Progenitor cell of endocrine pancreas (in vitro differentiated cells): ENCODE results near the gene PPP3R1. TPM values are rescaled to one million over a fixed set of nuclear protein-coding genes. Genes with fewer than 3 reads are reported as not detected.

Experiments
- DNase-seq: peaks from one replicate; pipeline ENCODE4 v3.0.0; 2021; ENCODE audit warnings: low spot score; ENCODE audit not compliant: unreplicated experiment
- H3K27ac Mint-ChIP-seq: 2 replicates; pipeline ENCODE4 v1.8.0; 2021; ENCODE audit warnings: mild to moderate bottlenecking, moderate library complexity, mixed read lengths
- H3K27me3 Mint-ChIP-seq: 2 replicates; pipeline ENCODE4 v1.8.0; 2021; ENCODE audit warnings: mixed read lengths
- H3K36me3 Mint-ChIP-seq: 2 replicates; pipeline ENCODE4 v1.8.0; 2022; ENCODE audit warnings: mixed read lengths; ENCODE audit not compliant: insufficient read depth
- H3K4me1 Mint-ChIP-seq: 2 replicates; pipeline ENCODE4 v1.8.0; 2021; ENCODE audit warnings: low read depth, mixed read lengths
- H3K4me3 Mint-ChIP-seq: 2 replicates; pipeline ENCODE4 v1.8.0; 2021; ENCODE audit warnings: low read depth, mild to moderate bottlenecking, moderate library complexity, mixed read lengths
- H3K9me3 Mint-ChIP-seq: 2 replicates; pipeline ENCODE4 v1.8.0; 2021; ENCODE audit warnings: low read depth, mixed read lengths
- CTCF ChIP-seq: fragments of 200-600 bp; sonication (generic); IDR thresholded peaks from one replicate; pipeline ENCODE4 v1.5.0; 2021; ENCODE audit warnings: antibody characterized with exemption, mild to moderate bottlenecking; ENCODE audit not compliant: unreplicated experiment
- total RNA-seq: library from RNA; stranded (reverse); gene quantifications from 2 replicates; pipeline ENCODE4 v1.2.1, GENCODE V29; 2021

PPP3R1 gene
- total RNA-seq, 1 donor from 2014 or later: 48.5 TPM

GRCh38 chr2:68226794-68227193, 25.5 kb downstream of the PPP3R1 start:
- H3K27ac Mint-ChIP-seq: no peak overlapping the region
- no peaks in the 10 kb centered on the region for H3K36me3 Mint-ChIP-seq
- H3K9me3 Mint-ChIP-seq: no peaks in the 10 kb centered on the region
- H3K4me3 Mint-ChIP-seq: no peak overlapping the region
- no peak for TF ChIP-seq CTCF
- H3K27me3 Mint-ChIP-seq: no peaks in the 10 kb centered on the region
- peaks cover 14% of the 10 kb centered on the region for H3K4me1 Mint-ChIP-seq
- DNase-seq: no peak

- no peak for DNase-seq
- Mint-ChIP-seq H3K27me3 (no peaks in the 10 kb centered on the region), H3K27ac (peak overlapping the region; percentile 74), H3K36me3 (peaks cover 4% of the 10 kb centered on the region), H3K9me3 (no peaks in the 10 kb centered on the region), H3K4me1 (peaks cover 4% of the 10 kb centered on the region), H3K4me3 (no peak overlapping the region)
- TF ChIP-seq CTCF: peak; percentile 9
Observed at GRCh38 chr2:68225119-68225632, 27.2 kb downstream of the PPP3R1 start.

GRCh38 chr2:68223419-68223818, 28.9 kb downstream of the PPP3R1 start:
- Mint-ChIP-seq H3K27ac (no peak overlapping the region), H3K27me3 (no peaks in the 10 kb centered on the region), H3K4me3 (no peak overlapping the region), H3K36me3 (peaks cover 4% of the 10 kb centered on the region), H3K4me1 (peaks cover 11% of the 10 kb centered on the region), H3K9me3 (no peaks in the 10 kb centered on the region)
- TF ChIP-seq CTCF: no peak
- no peak for DNase-seq

GRCh38 chr2:68222287-68222686, 30.0 kb downstream of the PPP3R1 start:
- TF ChIP-seq CTCF: no peak
- Mint-ChIP-seq H3K4me3 (no peak overlapping the region), H3K9me3 (no peaks in the 10 kb centered on the region), H3K4me1 (peaks cover 19% of the 10 kb centered on the region), H3K27me3 (no peaks in the 10 kb centered on the region), H3K36me3 (peaks cover 4% of the 10 kb centered on the region), H3K27ac (peak overlapping the region; percentile 31)
- no peak for DNase-seq

GRCh38 chr2:68218343-68218901, 33.9 kb downstream of the PPP3R1 start:
- Mint-ChIP-seq H3K9me3 (no peaks in the 10 kb centered on the region), H3K27me3 (no peaks in the 10 kb centered on the region), H3K4me1 (peaks cover 27% of the 10 kb centered on the region), H3K36me3 (peaks cover 10% of the 10 kb centered on the region), H3K27ac (no peak overlapping the region), H3K4me3 (no peak overlapping the region)
- no peak for TF ChIP-seq CTCF
- no peak for DNase-seq
